ENCODE results near the gene ECE2. TPM values are rescaled to one million over a fixed set of nuclear protein-coding genes. Genes with fewer than 3 reads are reported as not detected.

The ECE2 gene
- total RNA-seq, 3 donors from 2014 or later (not counting 1 experiment from before 2014, with no cell fraction given) = not detected

DNA sequence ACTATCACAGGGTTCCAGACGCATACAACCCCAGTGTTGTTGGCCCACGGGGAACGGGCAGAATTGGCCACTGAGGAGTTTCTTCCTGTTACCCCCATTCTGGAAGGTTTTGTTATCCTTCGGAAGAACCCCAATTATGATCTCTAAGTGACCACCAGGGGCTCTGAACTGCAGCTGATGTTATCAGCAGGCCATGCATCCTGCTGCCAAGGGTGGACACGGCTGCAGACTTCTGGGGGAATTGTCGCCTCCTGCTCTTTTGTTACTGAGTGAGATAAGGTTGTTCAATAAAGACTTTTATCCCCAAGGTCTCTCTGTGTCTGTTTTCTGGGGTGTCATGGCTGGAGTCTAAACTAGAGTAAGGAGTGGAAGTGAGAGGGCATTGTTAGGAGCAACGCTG, 32.9 kb downstream of the ECE2 start:
- H3K9me3 Mint-ChIP-seq = no peaks in the 10 kb centered on the region
- no peaks in the 10 kb centered on the region for H3K27me3 ChIP-seq (ENCODE audit: control insufficient read depth, insufficient read depth, low read length)
- peaks cover 46% of the 10 kb centered on the region for H3K36me3 ChIP-seq (ENCODE audit: control insufficient read depth, insufficient read depth, low read length)
- intact Hi-C loops (cut with micrococcal nuclease) = no loop called here
- H3K4me3 ChIP-seq (ENCODE audit: low read length) = no peak overlapping the region
- TF ChIP-seq, protein P1, sequence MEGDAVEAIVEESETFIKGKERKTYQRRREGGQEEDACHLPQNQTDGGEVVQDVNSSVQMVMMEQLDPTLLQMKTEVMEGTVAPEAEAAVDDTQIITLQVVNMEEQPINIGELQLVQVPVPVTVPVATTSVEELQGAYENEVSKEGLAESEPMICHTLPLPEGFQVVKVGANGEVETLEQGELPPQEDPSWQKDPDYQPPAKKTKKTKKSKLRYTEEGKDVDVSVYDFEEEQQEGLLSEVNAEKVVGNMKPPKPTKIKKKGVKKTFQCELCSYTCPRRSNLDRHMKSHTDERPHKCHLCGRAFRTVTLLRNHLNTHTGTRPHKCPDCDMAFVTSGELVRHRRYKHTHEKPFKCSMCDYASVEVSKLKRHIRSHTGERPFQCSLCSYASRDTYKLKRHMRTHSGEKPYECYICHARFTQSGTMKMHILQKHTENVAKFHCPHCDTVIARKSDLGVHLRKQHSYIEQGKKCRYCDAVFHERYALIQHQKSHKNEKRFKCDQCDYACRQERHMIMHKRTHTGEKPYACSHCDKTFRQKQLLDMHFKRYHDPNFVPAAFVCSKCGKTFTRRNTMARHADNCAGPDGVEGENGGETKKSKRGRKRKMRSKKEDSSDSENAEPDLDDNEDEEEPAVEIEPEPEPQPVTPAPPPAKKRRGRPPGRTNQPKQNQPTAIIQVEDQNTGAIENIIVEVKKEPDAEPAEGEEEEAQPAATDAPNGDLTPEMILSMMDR (IDR thresholded peaks at IDR 0.05) = no peak
- no peaks in the 10 kb centered on the region for H3K4me1 Mint-ChIP-seq
- H3K4me1 ChIP-seq (ENCODE audit: control insufficient read depth, insufficient read depth, low read length) = peaks cover under 1% of the 10 kb centered on the region
- no peaks in the 10 kb centered on the region for H3K27me3 Mint-ChIP-seq (ENCODE audit: low read depth in 2 of 2)
- 84% methylated on average over 7 of the region's 7 CpGs for WGBS (ENCODE audit: insufficient coverage)
- H3K4me3 Mint-ChIP-seq = no peak overlapping the region
- no peaks in the 10 kb centered on the region for H3K9me3 ChIP-seq (ENCODE audit: control insufficient read depth, insufficient read depth, low read length)
- no peak overlapping the region for H3K27ac ChIP-seq (ENCODE audit: low read length)
- H3K27ac Mint-ChIP-seq = no peak overlapping the region
- DNase-seq (no peak), ATAC-seq (no peak)
- H3K36me3 Mint-ChIP-seq = peaks cover 31% of the 10 kb centered on the region

DNA sequence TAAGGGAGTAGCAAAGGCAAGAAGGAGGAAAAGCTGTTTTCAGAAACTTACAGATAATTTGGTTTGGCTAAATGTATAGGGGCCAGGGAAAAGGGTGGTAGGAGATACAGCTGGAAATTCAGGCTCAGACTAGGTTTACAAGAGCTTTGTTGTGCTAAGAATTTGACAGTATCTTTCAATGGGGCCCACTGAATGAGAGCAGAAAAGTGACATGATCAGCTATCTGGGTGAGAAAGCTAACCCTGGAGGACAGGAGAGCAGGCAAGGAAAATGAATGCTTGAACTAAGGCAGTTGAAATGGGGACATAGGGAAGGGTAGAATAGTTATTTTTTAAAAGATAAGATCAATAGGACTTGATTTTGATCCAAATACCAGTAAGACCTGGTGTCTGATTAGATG, 35.8 kb downstream of the ECE2 start:
- TF ChIP-seq, protein P1 (IDR thresholded peaks at IDR 0.05) = no peak
- no peaks in the 10 kb centered on the region for H3K9me3 Mint-ChIP-seq
- DNase-seq = no peak
- Histone ChIP-seq H3K27me3 (ENCODE audit: control insufficient read depth, insufficient read depth, low read length) (no peaks in the 10 kb centered on the region), H3K4me1 (ENCODE audit: control insufficient read depth, insufficient read depth, low read length) (peaks cover 20% of the 10 kb centered on the region), H3K27ac (ENCODE audit: low read length) (no peak overlapping the region), H3K4me3 (ENCODE audit: low read length) (no peak overlapping the region), H3K9me3 (ENCODE audit: control insufficient read depth, insufficient read depth, low read length) (no peaks in the 10 kb centered on the region), H3K36me3 (ENCODE audit: control insufficient read depth, insufficient read depth, low read length) (peaks cover 21% of the 10 kb centered on the region)
- H3K36me3 Mint-ChIP-seq = peaks cover 20% of the 10 kb centered on the region
- ATAC-seq = no peak
- H3K4me1 Mint-ChIP-seq = peaks cover 6 to 14% of the 10 kb centered on the region in 2 donors
- H3K27ac Mint-ChIP-seq = peak overlapping the region in 1 of 2 donors; percentile 15
- intact Hi-C loops (cut with micrococcal nuclease) = no loop called here
- no peaks in the 10 kb centered on the region for H3K27me3 Mint-ChIP-seq (ENCODE audit: low read depth in 2 of 2)
- peak overlapping the region; percentile 2 for H3K4me3 Mint-ChIP-seq

DNA sequence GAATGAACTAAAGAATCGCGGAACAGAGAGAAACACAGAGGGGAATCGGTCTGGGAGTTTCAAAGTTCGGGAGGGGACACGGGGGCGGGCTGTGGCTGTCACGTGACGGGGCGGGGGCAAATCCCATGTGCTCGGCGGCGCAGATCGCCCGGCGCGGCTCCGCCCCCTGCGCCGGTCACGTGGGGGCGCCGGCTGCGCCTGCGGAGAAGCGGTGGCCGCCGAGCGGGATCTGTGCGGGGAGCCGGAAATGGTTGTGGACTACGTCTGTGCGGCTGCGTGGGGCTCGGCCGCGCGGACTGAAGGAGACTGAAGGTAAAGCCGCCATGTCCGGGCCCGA, 38.5 kb downstream of the ECE2 start, which contains the start of gene EIF4G1:
Gene EIF4G1 (plus strand): TSS at position 244 of the 337 bp plus-strand sequence. CDS start 1,191 bp downstream, outside the sequence.
- Histone ChIP-seq H3K27ac (ENCODE audit: low read length) (peak within 1 kb of the TSS; percentile 89), H3K27me3 (ENCODE audit: control insufficient read depth, insufficient read depth, low read length) (no peaks in the 10 kb centered on the region), H3K4me1 (ENCODE audit: control insufficient read depth, insufficient read depth, low read length) (peaks cover 31% of the 10 kb centered on the region), H3K4me3 (ENCODE audit: low read length) (peak within 1 kb of the TSS; percentile 47), H3K9me3 (ENCODE audit: control insufficient read depth, insufficient read depth, low read length) (no peaks in the 10 kb centered on the region), H3K36me3 (ENCODE audit: control insufficient read depth, insufficient read depth, low read length) (peaks cover 7% of the 10 kb centered on the region)
- Mint-ChIP-seq H3K27ac (peak within 1 kb of the TSS; percentile 82 to 91), H3K4me1 (peaks cover 21 to 35% of the 10 kb centered on the region in 2 donors), H3K9me3 (no peaks in the 10 kb centered on the region), H3K27me3 (ENCODE audit: low read depth in 2 of 2) (no peaks in the 10 kb centered on the region), H3K36me3 (no peaks in the 10 kb centered on the region), H3K4me3 (peak within 1 kb of the TSS; percentile 88)
- DNase-seq (peak; percentile 94 to 98), ATAC-seq (peak; percentile 80 to 94 (median 86))
- intact Hi-C loops (cut with micrococcal nuclease) = no loop called here
- TF ChIP-seq, protein P1 (IDR thresholded peaks at IDR 0.05) = no peak
- WGBS (ENCODE audit: insufficient coverage) = under 1% methylated on average over 40 of the region's 40 CpGs

All from natural killer cell (primary cell).